ENCODE measurements around the gene DCBLD2.
"Not testable (repeated sequence)": the region's sequence is repeated elsewhere in the genome, so short reads cannot be mapped to it uniquely, and the experiment has no call there.

DCBLD2 gene

GRCh38 chr3:98874602-98875249 is 26.8 kb downstream of the DCBLD2 start:
- DNase-seq (ENCODE audit: low read depth, low spot score): no peak
- WGBS (ENCODE audit: insufficient coverage, insufficient read length): no CpG with 5 or more reads among the region's 6 CpGs
- Histone ChIP-seq H3K27ac (ENCODE audit: low read length) (no peak overlapping the region), H3K9me3 (ENCODE audit: control insufficient read depth, insufficient read depth, low read length) (no peaks in the 10 kb centered on the region), H3K4me3 (ENCODE audit: low read length) (no peak overlapping the region), H3K36me3 (ENCODE audit: control insufficient read depth, insufficient read depth, low read length) (no peaks in the 10 kb centered on the region), H3K27me3 (ENCODE audit: control insufficient read depth, insufficient read depth, low read length) (no peaks in the 10 kb centered on the region), H3K4me1 (ENCODE audit: control insufficient read depth, insufficient read depth, low read length) (no peaks in the 10 kb centered on the region)

DNA sequence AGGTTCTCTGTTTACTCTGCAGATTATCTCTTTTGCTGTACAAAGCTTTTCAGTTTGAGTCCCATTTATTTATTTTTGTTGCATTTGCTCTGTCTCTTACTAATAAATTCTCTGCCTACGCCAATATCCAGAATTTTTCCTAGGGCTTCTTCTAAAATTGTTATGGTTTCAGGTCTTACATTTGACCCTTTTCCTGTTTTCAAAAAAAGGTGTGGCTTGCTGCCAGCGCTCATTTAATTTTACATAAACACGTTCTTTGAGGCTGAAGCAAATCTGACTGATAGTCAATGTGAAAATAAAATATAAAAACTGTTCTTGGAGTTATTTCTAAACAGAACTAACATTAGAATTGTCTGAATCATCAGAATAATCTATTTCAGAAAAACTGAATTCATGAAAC is 32.1 kb downstream of the DCBLD2 start:
- Histone ChIP-seq H3K4me3 (ENCODE audit: low read length) (no peak overlapping the region), H3K27me3 (ENCODE audit: control insufficient read depth, insufficient read depth, low read length) (no peaks in the 10 kb centered on the region), H3K9me3 (ENCODE audit: control insufficient read depth, insufficient read depth, low read length) (no peaks in the 10 kb centered on the region), H3K36me3 (ENCODE audit: control insufficient read depth, insufficient read depth, low read length) (no peaks in the 10 kb centered on the region), H3K27ac (ENCODE audit: low read length) (no peak overlapping the region), H3K4me1 (ENCODE audit: control insufficient read depth, insufficient read depth, low read length) (no peaks in the 10 kb centered on the region)
- no CpG with 5 or more reads among the region's 3 CpGs for WGBS (ENCODE audit: insufficient coverage, insufficient read length)
- DNase-seq (ENCODE audit: low read depth, low spot score): no peak

GRCh38 chr3:98857971-98858370 is 43.5 kb downstream of the DCBLD2 start:
- H3K4me3 ChIP-seq (ENCODE audit: low read length); H3K27me3 ChIP-seq (ENCODE audit: control insufficient read depth, insufficient read depth, low read length); DNase-seq (ENCODE audit: low read depth, low spot score); H3K9me3 ChIP-seq (ENCODE audit: control insufficient read depth, insufficient read depth, low read length); H3K27ac ChIP-seq (ENCODE audit: low read length); H3K36me3 ChIP-seq (ENCODE audit: control insufficient read depth, insufficient read depth, low read length); H3K4me1 ChIP-seq (ENCODE audit: control insufficient read depth, insufficient read depth, low read length): not testable (repeated sequence)
- WGBS (ENCODE audit: insufficient coverage, insufficient read length): no CpG with 5 or more reads among the region's 21 CpGs

DNA sequence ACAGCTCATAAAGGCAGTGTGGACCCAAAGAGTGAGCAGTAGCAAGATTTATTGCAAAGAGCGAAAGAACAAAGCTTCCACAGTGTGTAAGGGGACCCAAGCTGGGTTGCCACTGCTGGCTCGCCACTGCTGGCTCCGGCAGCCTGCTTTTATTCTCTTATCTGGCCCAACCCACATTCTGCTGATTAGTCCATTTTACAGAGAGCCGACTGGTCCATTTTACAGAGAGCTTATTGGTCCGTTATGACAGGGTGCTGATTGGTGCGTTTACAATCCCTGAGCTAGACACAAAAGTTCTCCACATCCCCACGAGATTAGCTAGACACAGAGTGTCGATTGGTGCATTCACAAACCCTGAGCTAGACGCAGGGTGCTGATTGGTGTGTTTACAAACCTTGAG is 44.2 kb downstream of the DCBLD2 start:
- not testable (repeated sequence) for DNase-seq (ENCODE audit: low read depth, low spot score); H3K9me3 ChIP-seq (ENCODE audit: control insufficient read depth, insufficient read depth, low read length); H3K4me3 ChIP-seq (ENCODE audit: low read length)

GRCh38 chr3:98856724-98857123 is 44.8 kb downstream of the DCBLD2 start:
- WGBS (ENCODE audit: insufficient coverage, insufficient read length): no CpG with 5 or more reads among the region's 8 CpGs
- DNase-seq (ENCODE audit: low read depth, low spot score): no peak
- H3K27ac ChIP-seq (ENCODE audit: low read length): no peak overlapping the region
- H3K9me3 ChIP-seq (ENCODE audit: control insufficient read depth, insufficient read depth, low read length): no peaks in the 10 kb centered on the region
- H3K4me3 ChIP-seq (ENCODE audit: low read length): no peak overlapping the region
- no peaks in the 10 kb centered on the region for H3K36me3 ChIP-seq (ENCODE audit: control insufficient read depth, insufficient read depth, low read length)
- no peaks in the 10 kb centered on the region for H3K27me3 ChIP-seq (ENCODE audit: control insufficient read depth, insufficient read depth, low read length)
- no peaks in the 10 kb centered on the region for H3K4me1 ChIP-seq (ENCODE audit: control insufficient read depth, insufficient read depth, low read length)

More for the DNA sequence above, 44.2 kb downstream of the DCBLD2 start:
- not testable (repeated sequence) for H3K36me3 ChIP-seq (ENCODE audit: control insufficient read depth, insufficient read depth, low read length); H3K4me1 ChIP-seq (ENCODE audit: control insufficient read depth, insufficient read depth, low read length); H3K27ac ChIP-seq (ENCODE audit: low read length); H3K27me3 ChIP-seq (ENCODE audit: control insufficient read depth, insufficient read depth, low read length)
- no CpG with 5 or more reads among the region's 9 CpGs for WGBS (ENCODE audit: insufficient coverage, insufficient read length)

DNA sequence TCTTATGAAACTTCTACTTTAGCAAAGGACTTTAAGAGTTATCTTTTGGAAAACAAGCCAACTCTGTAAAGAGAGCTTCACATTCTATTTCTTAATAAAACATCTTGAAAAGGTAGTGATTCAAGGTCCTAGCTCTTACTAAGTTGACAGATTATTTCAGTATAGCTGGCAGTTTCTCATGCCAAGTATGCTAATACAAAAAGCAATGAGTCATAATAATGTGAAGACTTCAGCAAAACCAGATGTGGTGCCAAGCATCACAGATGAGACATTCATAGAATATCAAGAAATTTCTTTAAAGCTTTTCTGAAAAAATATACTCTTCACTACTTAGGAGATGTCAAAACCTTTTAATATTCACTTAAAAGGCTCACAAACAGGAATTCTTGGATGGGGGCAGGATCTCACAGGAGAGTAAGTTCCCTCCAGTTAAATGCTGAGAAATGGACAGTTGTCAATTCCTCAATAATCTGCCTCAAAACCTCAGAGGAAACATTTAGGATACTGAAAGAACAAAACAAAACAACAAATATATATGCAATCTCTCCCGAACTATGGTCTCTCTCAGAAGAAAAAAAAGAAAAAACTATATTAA is 45.6 kb downstream of the DCBLD2 start:
- Histone ChIP-seq H3K4me3 (ENCODE audit: low read length) (no peak overlapping the region), H3K27ac (ENCODE audit: low read length) (no peak overlapping the region), H3K9me3 (ENCODE audit: control insufficient read depth, insufficient read depth, low read length) (no peaks in the 10 kb centered on the region), H3K36me3 (ENCODE audit: control insufficient read depth, insufficient read depth, low read length) (no peaks in the 10 kb centered on the region), H3K27me3 (ENCODE audit: control insufficient read depth, insufficient read depth, low read length) (no peaks in the 10 kb centered on the region), H3K4me1 (ENCODE audit: control insufficient read depth, insufficient read depth, low read length) (no peaks in the 10 kb centered on the region)
- no CpG with 5 or more reads among the region's 1 CpG for WGBS (ENCODE audit: insufficient coverage, insufficient read length)
- no peak for DNase-seq (ENCODE audit: low read depth, low spot score)

GRCh38 chr3:98848108-98848507 is 53.4 kb downstream of the DCBLD2 start:
- Histone ChIP-seq H3K36me3 (ENCODE audit: control insufficient read depth, insufficient read depth, low read length) (no peaks in the 10 kb centered on the region), H3K9me3 (ENCODE audit: control insufficient read depth, insufficient read depth, low read length) (no peaks in the 10 kb centered on the region), H3K27ac (ENCODE audit: low read length) (no peak overlapping the region), H3K4me1 (ENCODE audit: control insufficient read depth, insufficient read depth, low read length) (no peaks in the 10 kb centered on the region), H3K4me3 (ENCODE audit: low read length) (no peak overlapping the region), H3K27me3 (ENCODE audit: control insufficient read depth, insufficient read depth, low read length) (no peaks in the 10 kb centered on the region)
- no CpG with 5 or more reads among the region's 1 CpG for WGBS (ENCODE audit: insufficient coverage, insufficient read length)
- DNase-seq (ENCODE audit: low read depth, low spot score): no peak

DNA sequence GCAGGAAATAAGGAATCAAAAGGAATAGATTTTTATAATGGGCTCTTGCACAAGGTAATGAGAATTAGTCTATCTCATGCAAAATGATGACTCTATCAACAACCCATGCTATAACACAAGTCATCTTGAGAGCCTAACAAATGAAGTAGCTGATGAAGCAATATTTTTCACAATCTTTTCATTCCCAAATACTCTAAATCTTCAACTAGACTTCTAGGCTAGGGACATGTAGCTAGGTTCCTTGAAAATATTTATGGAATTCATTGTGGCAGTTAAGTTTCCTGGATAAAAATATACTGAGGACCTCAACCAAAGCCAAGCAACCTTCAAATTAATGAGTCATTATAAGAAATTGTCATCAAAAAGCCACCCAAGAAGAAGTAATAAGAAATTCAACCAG is 55.4 kb downstream of the DCBLD2 start:
- H3K27me3 ChIP-seq (ENCODE audit: control insufficient read depth, insufficient read depth, low read length): no peaks in the 10 kb centered on the region
- DNase-seq (ENCODE audit: low read depth, low spot score): no peak
- no peaks in the 10 kb centered on the region for H3K9me3 ChIP-seq (ENCODE audit: control insufficient read depth, insufficient read depth, low read length)
- no peak overlapping the region for H3K4me3 ChIP-seq (ENCODE audit: low read length)
- H3K27ac ChIP-seq (ENCODE audit: low read length): no peak overlapping the region
- no peaks in the 10 kb centered on the region for H3K4me1 ChIP-seq (ENCODE audit: control insufficient read depth, insufficient read depth, low read length)
- no peaks in the 10 kb centered on the region for H3K36me3 ChIP-seq (ENCODE audit: control insufficient read depth, insufficient read depth, low read length)

DNA sequence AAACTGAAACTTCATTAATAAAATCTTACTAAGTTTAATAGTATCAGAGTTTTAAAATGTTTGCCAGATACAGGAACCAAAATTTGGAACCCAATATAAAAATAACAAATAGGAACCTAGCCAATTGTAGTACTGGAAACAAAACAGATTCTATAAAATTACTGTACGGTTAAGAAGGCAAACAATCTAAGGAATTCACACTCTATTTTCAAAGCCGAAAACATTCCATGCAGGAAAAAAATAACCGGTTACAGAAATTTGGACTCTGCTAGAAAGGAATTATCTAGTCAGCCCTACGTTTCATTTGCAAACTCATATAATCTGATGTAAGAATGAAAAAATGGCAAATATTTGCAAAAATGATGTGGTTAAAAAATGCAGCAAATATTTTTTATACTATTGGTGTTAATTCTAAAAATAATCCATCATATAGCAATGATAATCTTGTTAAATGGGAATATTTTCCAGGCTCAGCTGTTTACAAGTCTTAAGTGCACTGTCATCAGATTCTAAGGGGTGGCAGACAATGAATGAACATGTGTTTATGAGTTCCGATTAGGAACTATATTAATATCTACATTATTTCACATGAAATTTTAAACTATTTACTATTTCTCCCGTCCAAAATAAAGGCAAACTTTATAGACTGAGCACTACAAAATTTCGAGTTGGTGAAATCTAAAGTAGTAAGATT is 58.1 kb downstream of the DCBLD2 start:
- WGBS (ENCODE audit: insufficient coverage, insufficient read length): 100% methylated on average over 2 of the region's 7 CpGs
- Histone ChIP-seq H3K4me1 (ENCODE audit: control insufficient read depth, insufficient read depth, low read length) (no peaks in the 10 kb centered on the region), H3K4me3 (ENCODE audit: low read length) (no peak overlapping the region), H3K27me3 (ENCODE audit: control insufficient read depth, insufficient read depth, low read length) (no peaks in the 10 kb centered on the region), H3K27ac (ENCODE audit: low read length) (no peak overlapping the region), H3K9me3 (ENCODE audit: control insufficient read depth, insufficient read depth, low read length) (no peaks in the 10 kb centered on the region), H3K36me3 (ENCODE audit: control insufficient read depth, insufficient read depth, low read length) (no peaks in the 10 kb centered on the region)
- DNase-seq (ENCODE audit: low read depth, low spot score): no peak

DNA sequence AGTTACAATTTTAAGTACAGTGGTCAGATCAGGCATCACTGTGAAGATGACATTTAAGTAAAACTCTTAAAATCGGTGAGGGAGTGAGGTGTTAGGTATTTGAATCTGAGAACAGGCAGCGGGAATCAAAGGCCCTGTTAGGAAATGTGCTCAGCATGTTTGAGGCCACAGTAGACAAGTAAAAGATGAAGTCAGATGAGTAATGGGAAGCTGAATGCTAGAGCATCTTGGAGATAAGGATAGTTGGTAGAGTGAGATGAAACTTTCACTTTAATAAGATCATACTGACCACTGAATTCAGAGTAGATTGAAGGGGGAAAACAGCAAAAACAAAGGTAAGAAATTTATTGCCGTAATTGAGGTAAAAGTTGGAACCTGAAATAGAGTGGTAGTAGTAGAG is 61.6 kb downstream of the DCBLD2 start:
- Histone ChIP-seq H3K27ac (ENCODE audit: low read length) (no peak overlapping the region), H3K36me3 (ENCODE audit: control insufficient read depth, insufficient read depth, low read length) (no peaks in the 10 kb centered on the region), H3K27me3 (ENCODE audit: control insufficient read depth, insufficient read depth, low read length) (no peaks in the 10 kb centered on the region), H3K9me3 (ENCODE audit: control insufficient read depth, insufficient read depth, low read length) (no peaks in the 10 kb centered on the region), H3K4me1 (ENCODE audit: control insufficient read depth, insufficient read depth, low read length) (no peaks in the 10 kb centered on the region), H3K4me3 (ENCODE audit: low read length) (no peak overlapping the region)
- no CpG with 5 or more reads among the region's 3 CpGs for WGBS (ENCODE audit: insufficient coverage, insufficient read length)
- no peak for DNase-seq (ENCODE audit: low read depth, low spot score)

DNA sequence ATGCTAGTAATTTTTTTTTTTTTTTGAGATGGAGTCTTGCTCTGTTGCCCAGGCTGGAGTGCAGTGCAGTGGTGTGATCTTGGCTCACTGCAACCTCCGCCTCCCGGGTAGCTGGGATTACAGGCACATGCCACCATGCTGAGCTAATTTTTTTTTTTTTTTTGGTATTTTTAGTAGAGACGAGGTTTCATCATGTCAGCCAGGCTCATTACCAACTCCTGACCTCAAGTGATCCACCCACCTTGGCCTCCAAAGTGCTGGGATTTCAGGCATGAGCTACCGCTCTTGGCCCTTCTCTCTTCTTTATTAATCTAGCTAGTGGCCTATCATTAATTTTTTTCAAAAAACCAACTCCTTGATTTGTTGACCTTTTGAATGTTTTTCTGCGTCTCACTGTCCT is 70.4 kb downstream of the DCBLD2 start:
- not testable (repeated sequence) for H3K4me1 ChIP-seq (ENCODE audit: control insufficient read depth, insufficient read depth, low read length); H3K36me3 ChIP-seq (ENCODE audit: control insufficient read depth, insufficient read depth, low read length); H3K9me3 ChIP-seq (ENCODE audit: control insufficient read depth, insufficient read depth, low read length); H3K4me3 ChIP-seq (ENCODE audit: low read length); DNase-seq (ENCODE audit: low read depth, low spot score); H3K27me3 ChIP-seq (ENCODE audit: control insufficient read depth, insufficient read depth, low read length); H3K27ac ChIP-seq (ENCODE audit: low read length)
- no CpG with 5 or more reads among the region's 5 CpGs for whole genome bisulfite sequencing (ENCODE audit: insufficient coverage, insufficient read length)
